ENCODE data around the gene SLC43A2.

GRCh38 chr17:1634841-1635650, 6.4 kb upstream of the SLC43A2 start:
- TF ChIP-seq POLR2A (IDR thresholded peaks at IDR 0.05; ENCODE audit: low read depth, low read length) (no peak), POLR2AphosphoS5 (IDR thresholded peaks at IDR 0.05; ENCODE audit: low read depth, low read length) (no peak), SPI1 (IDR thresholded peaks at IDR 0.05; ENCODE audit: low read depth, low read length) (no peak), TAF1 (IDR thresholded peaks at IDR 0.05; ENCODE audit: low read depth, low read length) (no peak), POU2F2 (IDR thresholded peaks at IDR 0.05; ENCODE audit: low read depth, low read length) (no peak)
